Activated naive CD8-positive, alpha-beta T cell (primary cell): ENCODE results near the gene ZNF579.
"Not testable (repeated sequence)": the region's sequence is repeated elsewhere in the genome, so short reads cannot be mapped to it uniquely, and the experiment has no call there.

Experiments used
- H3K27ac Mint-ChIP-seq: one replicate; pipeline ENCODE4 v1.8.0; 2021; ENCODE audit warnings: mixed read lengths
- H3K27me3 Mint-ChIP-seq: one replicate; pipeline ENCODE4 v1.8.0; 2021; ENCODE audit warnings: mixed read lengths
- H3K36me3 Mint-ChIP-seq: one replicate; pipeline ENCODE4 v1.8.0; 2021; ENCODE audit warnings: mixed read lengths
- H3K4me1 Mint-ChIP-seq: one replicate; pipeline ENCODE4 v1.8.0; 2021; ENCODE audit warnings: low read depth, mixed read lengths
- H3K4me3 Mint-ChIP-seq: one replicate; pipeline ENCODE4 v1.8.0; 2021; ENCODE audit warnings: mild to moderate bottlenecking, mixed read lengths
- H3K9me3 Mint-ChIP-seq: one replicate; pipeline ENCODE4 v1.8.0; 2021; ENCODE audit warnings: low read depth, mixed read lengths

ZNF579 gene

GRCh38 chr19:55578031-55578760 is 2.5 kb downstream of the ZNF579 start:
- Mint-ChIP-seq H3K27me3 (no peaks in the 10 kb centered on the region), H3K9me3 (no peaks in the 10 kb centered on the region), H3K4me3 (no peak overlapping the region), H3K27ac (no peak overlapping the region), H3K4me1 (peaks cover 18% of the 10 kb centered on the region), H3K36me3 (peaks cover 8% of the 10 kb centered on the region)

- H3K9me3 Mint-ChIP-seq: no peaks in the 10 kb centered on the region
- no peak overlapping the region for H3K27ac Mint-ChIP-seq
- H3K4me3 Mint-ChIP-seq: peak overlapping the region; percentile 42
Measured at GRCh38 chr19:55576746-55577145, 3.9 kb downstream of the ZNF579 start.

GRCh38 chr19:55573929-55574328 is 6.7 kb downstream of the ZNF579 start:
- H3K27me3 Mint-ChIP-seq, H3K27ac Mint-ChIP-seq, H3K9me3 Mint-ChIP-seq, H3K4me3 Mint-ChIP-seq, H3K4me1 Mint-ChIP-seq, H3K36me3 Mint-ChIP-seq: not testable (repeated sequence)

More at GRCh38 chr19:55576746-55577145, 3.9 kb downstream of the ZNF579 start:
- no peaks in the 10 kb centered on the region for H3K27me3 Mint-ChIP-seq
- H3K36me3 Mint-ChIP-seq: peaks cover 8% of the 10 kb centered on the region
- peaks cover 13% of the 10 kb centered on the region for H3K4me1 Mint-ChIP-seq

GRCh38 chr19:55569477-55569876 is 11.2 kb downstream of the ZNF579 start:
- H3K4me1 Mint-ChIP-seq, H3K27ac Mint-ChIP-seq, H3K27me3 Mint-ChIP-seq, H3K36me3 Mint-ChIP-seq, H3K9me3 Mint-ChIP-seq, H3K4me3 Mint-ChIP-seq: not testable (repeated sequence)

GRCh38 chr19:55567708-55568328 is 12.8 kb downstream of the ZNF579 start:
- H3K27ac Mint-ChIP-seq: no peak overlapping the region
- no peaks in the 10 kb centered on the region for H3K4me1 Mint-ChIP-seq
- no peaks in the 10 kb centered on the region for H3K9me3 Mint-ChIP-seq
- H3K36me3 Mint-ChIP-seq: no peaks in the 10 kb centered on the region
- no peak overlapping the region for H3K4me3 Mint-ChIP-seq
- H3K27me3 Mint-ChIP-seq: peaks cover 3% of the 10 kb centered on the region

GRCh38 chr19:55566823-55567222 is 13.8 kb downstream of the ZNF579 start:
- Mint-ChIP-seq H3K4me3 (no peak overlapping the region), H3K4me1 (no peaks in the 10 kb centered on the region), H3K27me3 (peaks cover 3% of the 10 kb centered on the region), H3K36me3 (no peaks in the 10 kb centered on the region), H3K9me3 (no peaks in the 10 kb centered on the region), H3K27ac (no peak overlapping the region)

GRCh38 chr19:55563261-55563690 is 17.4 kb downstream of the ZNF579 start:
- no peaks in the 10 kb centered on the region for H3K9me3 Mint-ChIP-seq
- no peaks in the 10 kb centered on the region for H3K4me1 Mint-ChIP-seq
- H3K36me3 Mint-ChIP-seq: no peaks in the 10 kb centered on the region
- H3K27ac Mint-ChIP-seq: no peak overlapping the region
- H3K27me3 Mint-ChIP-seq: peaks cover 4% of the 10 kb centered on the region
- no peak overlapping the region for H3K4me3 Mint-ChIP-seq

GRCh38 chr19:55559684-55560083 is 21.0 kb downstream of the ZNF579 start:
- no peaks in the 10 kb centered on the region for H3K4me1 Mint-ChIP-seq
- no peak overlapping the region for H3K4me3 Mint-ChIP-seq
- no peak overlapping the region for H3K27ac Mint-ChIP-seq
- no peaks in the 10 kb centered on the region for H3K36me3 Mint-ChIP-seq
- H3K9me3 Mint-ChIP-seq: no peaks in the 10 kb centered on the region
- peaks cover 1% of the 10 kb centered on the region for H3K27me3 Mint-ChIP-seq

GRCh38 chr19:55554741-55555152 is 25.9 kb downstream of the ZNF579 start:
- Mint-ChIP-seq H3K27me3 (no peaks in the 10 kb centered on the region), H3K4me1 (no peaks in the 10 kb centered on the region), H3K27ac (no peak overlapping the region), H3K36me3 (no peaks in the 10 kb centered on the region), H3K9me3 (no peaks in the 10 kb centered on the region), H3K4me3 (no peak overlapping the region)

GRCh38 chr19:55554302-55554701 is 26.3 kb downstream of the ZNF579 start:
- Mint-ChIP-seq H3K4me3 (no peak overlapping the region), H3K27me3 (no peaks in the 10 kb centered on the region), H3K27ac (no peak overlapping the region), H3K36me3 (no peaks in the 10 kb centered on the region), H3K9me3 (no peaks in the 10 kb centered on the region), H3K4me1 (no peaks in the 10 kb centered on the region)

- Mint-ChIP-seq H3K36me3 (no peaks in the 10 kb centered on the region), H3K4me3 (no peak overlapping the region), H3K27ac (no peak overlapping the region), H3K9me3 (no peaks in the 10 kb centered on the region), H3K27me3 (no peaks in the 10 kb centered on the region), H3K4me1 (no peaks in the 10 kb centered on the region)
Measured at GRCh38 chr19:55553217-55554182, 27.1 kb downstream of the ZNF579 start.

GRCh38 chr19:55552620-55553019 is 28.0 kb downstream of the ZNF579 start:
- Mint-ChIP-seq H3K27ac (no peak overlapping the region), H3K9me3 (no peaks in the 10 kb centered on the region), H3K4me3 (no peak overlapping the region), H3K4me1 (no peaks in the 10 kb centered on the region), H3K36me3 (no peaks in the 10 kb centered on the region), H3K27me3 (peaks cover 1% of the 10 kb centered on the region)

GRCh38 chr19:55552206-55552605 is 28.4 kb downstream of the ZNF579 start:
- H3K4me1 Mint-ChIP-seq: no peaks in the 10 kb centered on the region

GRCh38 chr19:55550321-55550650 is 30.4 kb downstream of the ZNF579 start:
- H3K27me3 Mint-ChIP-seq: peaks cover 4% of the 10 kb centered on the region
- H3K36me3 Mint-ChIP-seq: no peaks in the 10 kb centered on the region
- H3K4me1 Mint-ChIP-seq: no peaks in the 10 kb centered on the region
- no peak overlapping the region for H3K27ac Mint-ChIP-seq
- H3K9me3 Mint-ChIP-seq: no peaks in the 10 kb centered on the region
- H3K4me3 Mint-ChIP-seq: no peak overlapping the region

More at GRCh38 chr19:55552206-55552605, 28.4 kb downstream of the ZNF579 start:
- no peak overlapping the region for H3K27ac Mint-ChIP-seq
- H3K36me3 Mint-ChIP-seq: no peaks in the 10 kb centered on the region
- peaks cover 3% of the 10 kb centered on the region for H3K27me3 Mint-ChIP-seq
- no peak overlapping the region for H3K4me3 Mint-ChIP-seq
- no peaks in the 10 kb centered on the region for H3K9me3 Mint-ChIP-seq
